ENCODE data around the gene RAPGEF4.

GRCh38 chr2:173001664-173002604 lies 266.3 kb downstream of the RAPGEF4 start:
- no peak for TF ChIP-seq GATA3 (IDR thresholded peaks at IDR 0.05; ENCODE audit: low read depth, low read length)
- no peak for TF ChIP-seq GATA2 (IDR thresholded peaks at IDR 0.05; ENCODE audit: low read depth, low read length)
